ENCODE data around the gene CXCL14. TPM values are rescaled to one million over a fixed set of nuclear protein-coding genes. Genes with fewer than 3 reads are reported as not detected.

The CXCL14 gene, protein sequence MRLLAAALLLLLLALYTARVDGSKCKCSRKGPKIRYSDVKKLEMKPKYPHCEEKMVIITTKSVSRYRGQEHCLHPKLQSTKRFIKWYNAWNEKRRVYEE
- 1.7 TPM for polyA plus RNA-seq (2013, experiment 1 of 2)
- 1.8 TPM for polyA plus RNA-seq (2013, experiment 2 of 2)

DNA sequence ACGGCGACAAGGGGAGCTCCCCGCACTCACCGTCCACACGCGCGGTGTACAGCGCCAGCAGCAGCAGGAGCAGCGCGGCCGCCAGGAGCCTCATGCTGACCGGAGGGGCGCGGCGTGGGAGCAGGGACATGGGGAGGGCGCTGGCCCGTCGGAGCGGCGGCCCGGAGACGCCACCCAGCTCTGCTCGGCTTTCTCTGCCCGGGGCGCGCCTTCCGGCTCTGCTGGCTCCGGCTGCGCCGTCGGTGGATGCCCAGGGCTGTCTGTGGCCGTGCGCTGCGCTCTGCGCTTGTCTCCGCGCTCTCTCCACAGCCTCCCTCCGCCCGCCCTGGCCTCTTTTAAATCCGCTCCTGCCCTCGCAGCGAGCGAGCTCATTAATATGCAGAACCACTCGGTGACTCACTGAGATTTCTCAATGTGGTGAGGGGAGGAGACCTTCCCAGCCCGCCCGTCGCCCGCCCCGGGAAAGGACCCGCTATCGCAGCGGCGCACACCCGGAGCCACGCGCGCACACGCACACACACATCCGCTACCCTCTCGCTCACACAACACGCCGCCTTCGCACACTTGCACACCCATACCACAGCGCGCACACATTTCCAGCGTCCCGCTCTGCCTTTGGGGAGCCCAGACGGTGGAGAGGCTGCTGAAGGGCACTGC is at the start of gene CXCL14:
CXCL14 (minus strand) TSS at position 307 of the 657 bp plus-strand sequence; CDS start at position 94, 213 bp downstream.
- Histone ChIP-seq H3K27me3 (ENCODE audit: control insufficient read depth in 3 of 3, insufficient read depth in 3 of 3, low read depth in 1 of 3, low read length in 3 of 3) (peaks cover 6 to 67% (median 31%) of the 10 kb centered on the region in 3 experiments), H2BK12ac (ENCODE audit: low read length) (peak within 1 kb of the TSS; percentile 75), H2BK5ac (ENCODE audit: low read length) (peak within 1 kb of the TSS; percentile 55), H2AK5ac (ENCODE audit: low read depth, low read length) (peak within 1 kb of the TSS; percentile 15), H3K9ac (ENCODE audit: low read depth, low read length, poor library complexity) (peak within 1 kb of the TSS; percentile 75), H3K4me3 (ENCODE audit: low read length in 2 of 2) (peak within 1 kb of the TSS in 1 of 2 donors; percentile 76), H3K9me3 (replicated peaks in 1 of 2; ENCODE audit: control insufficient read depth in 2 of 2, insufficient read depth in 1 of 2, low read depth in 1 of 2, low read length in 2 of 2) (peaks cover 0 to 4% of the 10 kb centered on the region in 2 donors), H4K91ac (ENCODE audit: low read depth, low read length, poor library complexity) (no peak within 1 kb of the TSS), H3K23ac (ENCODE audit: low read depth, low read length, poor library complexity) (peak within 1 kb of the TSS; percentile 12), H3K79me1 (ENCODE audit: low read depth, low read length) (no peaks in the 10 kb centered on the region), H3K27ac (replicated peaks; ENCODE audit: low read length) (no peak within 1 kb of the TSS), H3K36me3 (replicated peaks in 1 of 2; ENCODE audit: control insufficient read depth in 2 of 2, insufficient read depth in 2 of 2, low read length in 2 of 2) (no peaks in the 10 kb centered on the region), H2BK120ac (ENCODE audit: low read depth, low read length) (no peak within 1 kb of the TSS), H3K4me2 (ENCODE audit: insufficient read depth, low read length, poor library complexity, severe bottlenecking) (peak within 1 kb of the TSS; percentile 90), H3K4me1 (ENCODE audit: control insufficient read depth in 2 of 2, insufficient read depth in 1 of 2, low read depth in 1 of 2, low read length in 2 of 2) (peaks cover 0 to 22% of the 10 kb centered on the region in 2 donors), H3K14ac (ENCODE audit: low read length) (no peak within 1 kb of the TSS), H4K8ac (ENCODE audit: low read depth, low read length) (no peak within 1 kb of the TSS), H2BK15ac (ENCODE audit: low read length) (peak within 1 kb of the TSS; percentile 10), H3K18ac (ENCODE audit: low read length) (peak within 1 kb of the TSS; percentile 86), H2AFZ (ENCODE audit: low read length) (peak within 1 kb of the TSS; percentile 45), H3K4ac (ENCODE audit: low read length) (no peak within 1 kb of the TSS)
- DNase-seq (ENCODE audit: low spot score): peak; percentile 67
- WGBS, 2 donors (ENCODE audit: extremely low coverage in 2 of 2, insufficient read length in 2 of 2, insufficient replicate concordance in 1 of 2): no CpG with 5 or more reads among the region's 68 CpGs

GRCh38 chr5:135626636-135627035 is 47.8 kb upstream of the CXCL14 start:
- Histone ChIP-seq H3K36me3 (replicated peaks in 1 of 2; ENCODE audit: control insufficient read depth in 2 of 2, insufficient read depth in 2 of 2, low read length in 2 of 2) (no peaks in the 10 kb centered on the region), H2AK5ac (ENCODE audit: low read depth, low read length) (no peak overlapping the region), H3K4me2 (ENCODE audit: insufficient read depth, low read length, poor library complexity, severe bottlenecking) (no peak overlapping the region), H2BK5ac (ENCODE audit: low read length) (no peak overlapping the region), H3K4me1 (ENCODE audit: control insufficient read depth in 2 of 2, insufficient read depth in 1 of 2, low read depth in 1 of 2, low read length in 2 of 2) (no peaks in the 10 kb centered on the region), H3K4me3 (ENCODE audit: low read length in 2 of 2) (no peak overlapping the region), H3K4ac (ENCODE audit: low read length) (no peak overlapping the region), H3K27me3 (ENCODE audit: control insufficient read depth in 3 of 3, insufficient read depth in 3 of 3, low read depth in 1 of 3, low read length in 3 of 3) (no peaks in the 10 kb centered on the region), H2BK15ac (ENCODE audit: low read length) (no peak overlapping the region), H3K18ac (ENCODE audit: low read length) (peak overlapping the region; percentile 18), H4K8ac (ENCODE audit: low read depth, low read length) (no peak overlapping the region), H3K9ac (ENCODE audit: low read depth, low read length, poor library complexity) (no peak overlapping the region), H2AFZ (ENCODE audit: low read length) (no peak overlapping the region), H3K23ac (ENCODE audit: low read depth, low read length, poor library complexity) (no peak overlapping the region), H4K91ac (ENCODE audit: low read depth, low read length, poor library complexity) (no peak overlapping the region), H2BK120ac (ENCODE audit: low read depth, low read length) (no peak overlapping the region), H2BK12ac (ENCODE audit: low read length) (no peak overlapping the region), H3K14ac (ENCODE audit: low read length) (no peak overlapping the region), H3K9me3 (replicated peaks in 1 of 2; ENCODE audit: control insufficient read depth in 2 of 2, insufficient read depth in 1 of 2, low read depth in 1 of 2, low read length in 2 of 2) (no peaks in the 10 kb centered on the region), H3K79me1 (ENCODE audit: low read depth, low read length) (no peaks in the 10 kb centered on the region), H3K27ac (replicated peaks; ENCODE audit: low read length) (no peak overlapping the region)
- no peak for DNase-seq (ENCODE audit: low spot score)
- no CpG with 5 or more reads among the region's 3 CpGs for WGBS, 2 donors (ENCODE audit: extremely low coverage in 2 of 2, insufficient read length in 2 of 2, insufficient replicate concordance in 1 of 2)

DNA sequence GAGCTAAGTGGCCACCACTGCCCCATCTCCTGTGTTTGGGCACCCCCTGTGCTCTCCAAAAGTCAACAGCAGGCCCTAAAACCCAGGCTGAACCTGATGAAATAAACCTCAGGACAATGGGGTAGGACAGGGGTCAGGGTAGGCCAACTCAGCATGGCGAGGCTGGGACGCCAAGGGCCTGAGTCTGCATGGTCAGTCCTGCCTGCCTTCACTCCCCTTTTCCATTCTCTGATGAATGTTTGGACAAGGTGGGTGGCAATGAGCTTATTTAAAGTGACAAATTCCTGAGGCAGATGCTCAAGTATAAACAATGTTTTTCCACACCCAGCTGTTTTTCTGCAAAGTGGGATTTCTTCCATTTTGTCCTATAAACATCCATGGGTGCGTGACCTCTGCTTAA is 47.2 kb upstream of the CXCL14 start:
- H2BK15ac ChIP-seq (ENCODE audit: low read length): no peak overlapping the region
- no peak overlapping the region for H3K4me3 ChIP-seq (ENCODE audit: low read length in 2 of 2)
- H3K18ac ChIP-seq (ENCODE audit: low read length): no peak overlapping the region
- H2BK120ac ChIP-seq (ENCODE audit: low read depth, low read length): no peak overlapping the region
- H3K14ac ChIP-seq (ENCODE audit: low read length): no peak overlapping the region
- H3K79me1 ChIP-seq (ENCODE audit: low read depth, low read length): no peaks in the 10 kb centered on the region
- no CpG with 5 or more reads among the region's 3 CpGs for WGBS, 2 donors (ENCODE audit: extremely low coverage in 2 of 2, insufficient read length in 2 of 2, insufficient replicate concordance in 1 of 2)
- no peak for DNase-seq (ENCODE audit: low spot score)
- no peaks in the 10 kb centered on the region for H3K27me3 ChIP-seq (ENCODE audit: control insufficient read depth in 3 of 3, insufficient read depth in 3 of 3, low read depth in 1 of 3, low read length in 3 of 3)
- no peak overlapping the region for H4K8ac ChIP-seq (ENCODE audit: low read depth, low read length)
- H2AFZ ChIP-seq (ENCODE audit: low read length): no peak overlapping the region
- no peak overlapping the region for H3K27ac ChIP-seq (replicated peaks; ENCODE audit: low read length)
- H2BK12ac ChIP-seq (ENCODE audit: low read length): no peak overlapping the region
- no peak overlapping the region for H3K4me2 ChIP-seq (ENCODE audit: insufficient read depth, low read length, poor library complexity, severe bottlenecking)
- no peak overlapping the region for H2AK5ac ChIP-seq (ENCODE audit: low read depth, low read length)
- no peak overlapping the region for H3K4ac ChIP-seq (ENCODE audit: low read length)
- no peaks in the 10 kb centered on the region for H3K9me3 ChIP-seq (replicated peaks in 1 of 2; ENCODE audit: control insufficient read depth in 2 of 2, insufficient read depth in 1 of 2, low read depth in 1 of 2, low read length in 2 of 2)
- H3K36me3 ChIP-seq (replicated peaks in 1 of 2; ENCODE audit: control insufficient read depth in 2 of 2, insufficient read depth in 2 of 2, low read length in 2 of 2): no peaks in the 10 kb centered on the region
- no peak overlapping the region for H2BK5ac ChIP-seq (ENCODE audit: low read length)
- no peak overlapping the region for H3K9ac ChIP-seq (ENCODE audit: low read depth, low read length, poor library complexity)
- H3K23ac ChIP-seq (ENCODE audit: low read depth, low read length, poor library complexity): no peak overlapping the region
- H4K91ac ChIP-seq (ENCODE audit: low read depth, low read length, poor library complexity): no peak overlapping the region
- no peaks in the 10 kb centered on the region for H3K4me1 ChIP-seq (ENCODE audit: control insufficient read depth in 2 of 2, insufficient read depth in 1 of 2, low read depth in 1 of 2, low read length in 2 of 2)

DNA sequence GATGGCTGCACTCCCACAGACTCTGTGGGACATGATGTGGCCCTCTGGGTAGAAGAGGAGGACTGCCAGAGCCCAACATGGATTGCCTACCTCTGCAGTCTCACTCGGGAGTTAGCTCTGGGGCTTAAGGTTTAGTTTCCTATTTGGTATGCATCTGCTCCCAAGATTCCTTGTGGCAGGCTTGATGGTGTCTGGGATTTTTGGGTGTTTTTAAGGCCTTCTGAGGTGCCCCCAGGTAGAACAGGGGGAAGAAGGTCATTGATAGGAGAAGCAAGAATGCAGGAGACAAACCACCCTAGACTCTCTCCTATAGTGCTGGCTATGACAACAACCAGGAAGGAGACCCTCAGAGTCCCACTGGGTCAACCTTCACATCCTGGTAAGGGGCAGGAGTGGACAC is 46.7 kb upstream of the CXCL14 start:
- no peaks in the 10 kb centered on the region for H3K9me3 ChIP-seq (replicated peaks in 1 of 2; ENCODE audit: control insufficient read depth in 2 of 2, insufficient read depth in 1 of 2, low read depth in 1 of 2, low read length in 2 of 2)
- no peak overlapping the region for H3K4me3 ChIP-seq (ENCODE audit: low read length in 2 of 2)
- no peaks in the 10 kb centered on the region for H3K79me1 ChIP-seq (ENCODE audit: low read depth, low read length)
- no peak for DNase-seq (ENCODE audit: low spot score)
- H3K4me1 ChIP-seq (ENCODE audit: control insufficient read depth in 2 of 2, insufficient read depth in 1 of 2, low read depth in 1 of 2, low read length in 2 of 2): no peaks in the 10 kb centered on the region
- no peak overlapping the region for H3K4me2 ChIP-seq (ENCODE audit: insufficient read depth, low read length, poor library complexity, severe bottlenecking)
- no peaks in the 10 kb centered on the region for H3K36me3 ChIP-seq (replicated peaks in 1 of 2; ENCODE audit: control insufficient read depth in 2 of 2, insufficient read depth in 2 of 2, low read length in 2 of 2)
- WGBS, 2 donors (ENCODE audit: extremely low coverage in 2 of 2, insufficient read length in 2 of 2, insufficient replicate concordance in 1 of 2): no CpG with 5 or more reads among the region's 1 CpG
- H2BK12ac ChIP-seq (ENCODE audit: low read length): no peak overlapping the region
- no peak overlapping the region for H2AFZ ChIP-seq (ENCODE audit: low read length)
- no peak overlapping the region for H3K27ac ChIP-seq (replicated peaks; ENCODE audit: low read length)
- no peak overlapping the region for H3K23ac ChIP-seq (ENCODE audit: low read depth, low read length, poor library complexity)
- no peak overlapping the region for H2BK5ac ChIP-seq (ENCODE audit: low read length)
- H4K91ac ChIP-seq (ENCODE audit: low read depth, low read length, poor library complexity): no peak overlapping the region
- H4K8ac ChIP-seq (ENCODE audit: low read depth, low read length): no peak overlapping the region
- no peak overlapping the region for H3K14ac ChIP-seq (ENCODE audit: low read length)
- no peak overlapping the region for H2BK120ac ChIP-seq (ENCODE audit: low read depth, low read length)
- no peaks in the 10 kb centered on the region for H3K27me3 ChIP-seq (ENCODE audit: control insufficient read depth in 3 of 3, insufficient read depth in 3 of 3, low read depth in 1 of 3, low read length in 3 of 3)
- H3K9ac ChIP-seq (ENCODE audit: low read depth, low read length, poor library complexity): no peak overlapping the region
- no peak overlapping the region for H3K4ac ChIP-seq (ENCODE audit: low read length)
- no peak overlapping the region for H3K18ac ChIP-seq (ENCODE audit: low read length)
- H2BK15ac ChIP-seq (ENCODE audit: low read length): no peak overlapping the region
- no peak overlapping the region for H2AK5ac ChIP-seq (ENCODE audit: low read depth, low read length)

Measured in neuronal stem cell (in vitro differentiated cells).